Esophagus squamous epithelium (tissue), 4 donors: ENCODE results near the gene CTNNA2.

Source experiments
- CTCF ChIP-seq, 6 experiments: fragments of 450-650 bp in 4 of 6; fragments of 200-600 bp in 2 of 6; sonication (generic) in 2 of 6; IDR thresholded peaks; one replicate each; pipeline ENCODE4 v1.5.1; 2016 to 2019; ENCODE audit warnings: antibody characterized with exemption in 6 of 6, mild to moderate bottlenecking in 4 of 6, moderate library complexity in 4 of 6
- POLR2A ChIP-seq, 4 donors: fragments of 450-650 bp; IDR thresholded peaks; one replicate each; pipeline ENCODE4 v1.6.1; 2017; ENCODE audit warnings: antibody characterized with exemption in 4 of 4, mild to moderate bottlenecking in 4 of 4, moderate library complexity in 3 of 4

GRCh38 chr2:80014637-80015036 lies 501.8 kb downstream of the CTNNA2 start:
- no peak for TF ChIP-seq CTCF (IDR thresholded peaks at IDR 0.05)
- no peak for TF ChIP-seq POLR2A (IDR thresholded peaks at IDR 0.05)
